ENCODE data around the gene CROCC.

Gene CROCC

DNA sequence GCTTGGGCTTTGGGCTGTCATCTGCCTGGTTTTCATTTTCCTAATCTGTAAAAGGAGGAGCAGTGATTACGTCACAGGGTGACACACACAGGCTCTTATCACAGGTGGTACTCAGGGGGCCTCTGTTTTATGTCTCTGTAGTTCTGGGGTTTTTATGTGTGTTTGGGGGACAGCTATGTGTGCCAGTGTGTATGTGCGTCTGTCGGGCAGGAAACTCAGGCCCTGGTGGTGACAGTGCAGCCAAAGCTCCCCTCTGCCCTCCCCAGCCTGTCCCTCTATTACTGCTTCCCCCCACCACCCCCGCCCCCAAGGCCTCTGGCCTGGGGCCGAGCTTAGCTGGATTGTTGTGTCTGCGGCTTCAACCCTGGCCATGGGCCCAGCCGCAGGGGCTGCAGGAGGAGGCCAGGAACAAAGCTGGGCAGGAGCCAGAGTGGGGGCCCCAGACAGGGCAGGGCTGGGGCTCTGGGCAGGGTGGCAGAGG is 45.4 kb downstream of the CROCC start:
- DNase-seq (ENCODE audit: low read depth in 1 of 2, low spot score in 1 of 2) = no peak
- H3K4me3 ChIP-seq (replicated peaks; ENCODE audit: insufficient read depth, low read length) = no peak overlapping the region
- H3K27me3 ChIP-seq (ENCODE audit: insufficient read depth, poor library complexity, severe bottlenecking) = no peaks in the 10 kb centered on the region
- no peak overlapping the region for H3K27ac ChIP-seq (replicated peaks)
- no peak for TF ChIP-seq SPI1 (IDR thresholded peaks at IDR 0.05; ENCODE audit: borderline replicate concordance, low read depth)

DNA sequence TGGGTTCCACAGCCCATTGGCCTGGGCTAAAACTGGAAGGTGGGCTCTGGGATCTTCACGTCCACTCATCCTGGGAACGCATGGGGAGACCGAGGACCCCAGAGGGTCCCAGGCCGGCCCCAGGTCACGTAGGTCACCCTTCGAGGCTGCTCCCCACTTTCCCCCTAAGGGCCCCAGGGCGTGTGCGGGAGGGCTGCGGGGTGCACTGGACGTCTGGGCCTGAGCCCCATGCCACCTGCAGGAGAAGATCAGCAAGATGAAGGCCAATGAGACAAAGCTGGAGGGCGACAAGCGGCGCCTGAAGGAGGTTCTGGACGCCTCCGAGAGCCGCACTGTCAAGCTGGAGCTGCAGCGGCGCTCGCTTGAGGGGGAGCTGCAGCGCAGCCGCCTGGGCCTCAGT is 46.2 kb downstream of the CROCC start:
- Histone ChIP-seq H3K27me3 (ENCODE audit: insufficient read depth, poor library complexity, severe bottlenecking) (no peaks in the 10 kb centered on the region), H3K4me3 (replicated peaks; ENCODE audit: insufficient read depth, low read length) (no peak overlapping the region), H3K27ac (replicated peaks) (no peak overlapping the region)
- no peak for DNase-seq (ENCODE audit: low read depth in 1 of 2, low spot score in 1 of 2)
- TF ChIP-seq, protein P1, sequence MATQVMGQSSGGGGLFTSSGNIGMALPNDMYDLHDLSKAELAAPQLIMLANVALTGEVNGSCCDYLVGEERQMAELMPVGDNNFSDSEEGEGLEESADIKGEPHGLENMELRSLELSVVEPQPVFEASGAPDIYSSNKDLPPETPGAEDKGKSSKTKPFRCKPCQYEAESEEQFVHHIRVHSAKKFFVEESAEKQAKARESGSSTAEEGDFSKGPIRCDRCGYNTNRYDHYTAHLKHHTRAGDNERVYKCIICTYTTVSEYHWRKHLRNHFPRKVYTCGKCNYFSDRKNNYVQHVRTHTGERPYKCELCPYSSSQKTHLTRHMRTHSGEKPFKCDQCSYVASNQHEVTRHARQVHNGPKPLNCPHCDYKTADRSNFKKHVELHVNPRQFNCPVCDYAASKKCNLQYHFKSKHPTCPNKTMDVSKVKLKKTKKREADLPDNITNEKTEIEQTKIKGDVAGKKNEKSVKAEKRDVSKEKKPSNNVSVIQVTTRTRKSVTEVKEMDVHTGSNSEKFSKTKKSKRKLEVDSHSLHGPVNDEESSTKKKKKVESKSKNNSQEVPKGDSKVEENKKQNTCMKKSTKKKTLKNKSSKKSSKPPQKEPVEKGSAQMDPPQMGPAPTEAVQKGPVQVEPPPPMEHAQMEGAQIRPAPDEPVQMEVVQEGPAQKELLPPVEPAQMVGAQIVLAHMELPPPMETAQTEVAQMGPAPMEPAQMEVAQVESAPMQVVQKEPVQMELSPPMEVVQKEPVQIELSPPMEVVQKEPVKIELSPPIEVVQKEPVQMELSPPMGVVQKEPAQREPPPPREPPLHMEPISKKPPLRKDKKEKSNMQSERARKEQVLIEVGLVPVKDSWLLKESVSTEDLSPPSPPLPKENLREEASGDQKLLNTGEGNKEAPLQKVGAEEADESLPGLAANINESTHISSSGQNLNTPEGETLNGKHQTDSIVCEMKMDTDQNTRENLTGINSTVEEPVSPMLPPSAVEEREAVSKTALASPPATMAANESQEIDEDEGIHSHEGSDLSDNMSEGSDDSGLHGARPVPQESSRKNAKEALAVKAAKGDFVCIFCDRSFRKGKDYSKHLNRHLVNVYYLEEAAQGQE (IDR thresholded peaks at IDR 0.05; ENCODE audit: insufficient replicate concordance, low read depth) = no peak
- no peak for TF ChIP-seq SPI1 (IDR thresholded peaks at IDR 0.05; ENCODE audit: borderline replicate concordance, low read depth)
- TF ChIP-seq, protein P2, sequence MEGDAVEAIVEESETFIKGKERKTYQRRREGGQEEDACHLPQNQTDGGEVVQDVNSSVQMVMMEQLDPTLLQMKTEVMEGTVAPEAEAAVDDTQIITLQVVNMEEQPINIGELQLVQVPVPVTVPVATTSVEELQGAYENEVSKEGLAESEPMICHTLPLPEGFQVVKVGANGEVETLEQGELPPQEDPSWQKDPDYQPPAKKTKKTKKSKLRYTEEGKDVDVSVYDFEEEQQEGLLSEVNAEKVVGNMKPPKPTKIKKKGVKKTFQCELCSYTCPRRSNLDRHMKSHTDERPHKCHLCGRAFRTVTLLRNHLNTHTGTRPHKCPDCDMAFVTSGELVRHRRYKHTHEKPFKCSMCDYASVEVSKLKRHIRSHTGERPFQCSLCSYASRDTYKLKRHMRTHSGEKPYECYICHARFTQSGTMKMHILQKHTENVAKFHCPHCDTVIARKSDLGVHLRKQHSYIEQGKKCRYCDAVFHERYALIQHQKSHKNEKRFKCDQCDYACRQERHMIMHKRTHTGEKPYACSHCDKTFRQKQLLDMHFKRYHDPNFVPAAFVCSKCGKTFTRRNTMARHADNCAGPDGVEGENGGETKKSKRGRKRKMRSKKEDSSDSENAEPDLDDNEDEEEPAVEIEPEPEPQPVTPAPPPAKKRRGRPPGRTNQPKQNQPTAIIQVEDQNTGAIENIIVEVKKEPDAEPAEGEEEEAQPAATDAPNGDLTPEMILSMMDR (IDR thresholded peaks at IDR 0.05; ENCODE audit: insufficient read depth, low read length) = no peak
- no peak for TF ChIP-seq GABPA (IDR thresholded peaks at IDR 0.05; ENCODE audit: low read depth)
- TF ChIP-seq POLR2AphosphoS5 (IDR thresholded peaks at IDR 0.05; ENCODE audit: low read depth) = no peak

DNA sequence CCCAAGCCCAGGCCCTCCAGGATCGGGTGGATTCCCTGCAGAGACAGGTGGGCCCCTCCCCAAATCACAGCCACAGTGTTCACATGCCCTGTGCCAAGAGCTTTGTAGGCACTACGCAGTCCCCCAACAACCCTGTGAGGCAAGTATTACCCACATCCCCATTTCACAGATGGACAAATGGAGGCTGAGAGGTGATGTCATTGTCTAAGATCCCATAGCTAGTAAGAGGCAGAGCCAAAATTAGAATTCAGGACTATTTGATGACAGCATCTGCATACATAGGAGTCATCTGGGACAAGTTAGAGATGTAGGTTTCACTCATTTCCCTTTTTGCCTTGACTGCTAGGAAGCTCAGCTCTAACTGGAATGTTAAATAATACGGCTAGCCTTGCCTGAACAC is 46.6 kb downstream of the CROCC start:
- TF ChIP-seq POLR2AphosphoS5 (IDR thresholded peaks at IDR 0.05; ENCODE audit: low read depth) (no peak), GABPA (IDR thresholded peaks at IDR 0.05; ENCODE audit: low read depth) (no peak), SPI1 (IDR thresholded peaks at IDR 0.05; ENCODE audit: borderline replicate concordance, low read depth) (no peak)
- TF ChIP-seq, protein P2 (IDR thresholded peaks at IDR 0.05; ENCODE audit: insufficient read depth, low read length) = no peak
- TF ChIP-seq, protein P1 (IDR thresholded peaks at IDR 0.05; ENCODE audit: insufficient replicate concordance, low read depth) = no peak
- no peak for DNase-seq (ENCODE audit: low read depth in 1 of 2, low spot score in 1 of 2)
- H3K27me3 ChIP-seq (ENCODE audit: insufficient read depth, poor library complexity, severe bottlenecking) = no peaks in the 10 kb centered on the region
- no peak overlapping the region for H3K27ac ChIP-seq (replicated peaks)
- no peak overlapping the region for H3K4me3 ChIP-seq (replicated peaks; ENCODE audit: insufficient read depth, low read length)

DNA sequence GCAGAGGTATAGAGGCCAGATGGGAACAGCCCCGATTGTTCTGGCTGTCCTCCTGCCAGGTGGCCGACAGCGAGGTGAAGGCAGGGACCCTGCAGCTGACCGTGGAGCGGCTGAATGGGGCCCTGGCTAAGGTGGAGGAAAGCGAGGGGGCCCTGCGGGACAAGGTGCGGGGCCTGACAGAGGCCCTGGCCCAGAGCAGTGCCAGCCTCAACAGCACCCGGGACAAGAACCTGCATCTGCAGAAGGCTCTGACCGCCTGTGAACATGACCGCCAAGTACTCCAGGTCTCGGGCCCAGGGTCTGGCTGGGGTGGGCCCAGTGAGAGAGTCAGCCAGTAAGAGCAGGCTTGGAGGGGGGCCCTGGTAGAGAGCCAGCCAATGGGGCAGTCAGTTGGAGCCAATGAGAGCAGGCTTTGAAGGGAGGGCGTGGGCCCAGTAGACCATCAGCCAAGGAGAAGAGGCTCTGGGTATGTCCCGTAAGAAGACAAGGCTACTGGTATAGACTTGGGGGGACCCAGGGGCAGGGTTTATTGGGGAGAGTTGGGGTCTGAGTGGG is 47.4 kb downstream of the CROCC start:
- no peak for TF ChIP-seq GABPA (IDR thresholded peaks at IDR 0.05; ENCODE audit: low read depth)
- TF ChIP-seq, protein P2 (IDR thresholded peaks at IDR 0.05; ENCODE audit: insufficient read depth, low read length) = no peak
- TF ChIP-seq, protein P1 (IDR thresholded peaks at IDR 0.05; ENCODE audit: insufficient replicate concordance, low read depth) = no peak
- TF ChIP-seq POLR2AphosphoS5 (IDR thresholded peaks at IDR 0.05; ENCODE audit: low read depth) = no peak
- TF ChIP-seq SPI1 (IDR thresholded peaks at IDR 0.05; ENCODE audit: borderline replicate concordance, low read depth) = no peak
- no peak overlapping the region for H3K27ac ChIP-seq (replicated peaks)
- no peak for DNase-seq (ENCODE audit: low read depth in 1 of 2, low spot score in 1 of 2)
- H3K4me3 ChIP-seq (replicated peaks; ENCODE audit: insufficient read depth, low read length) = no peak overlapping the region
- H3K27me3 ChIP-seq (ENCODE audit: insufficient read depth, poor library complexity, severe bottlenecking) = no peaks in the 10 kb centered on the region
